ENCODE results near the gene CKMT1B. TPM values are rescaled to one million over a fixed set of nuclear protein-coding genes. Genes with fewer than 3 reads are reported as not detected.
"Not testable (repeated sequence)": the region's sequence is repeated elsewhere in the genome, so short reads cannot be mapped to it uniquely, and the experiment has no call there.

Gene CKMT1B
- total RNA-seq, 1 donor from 2014 or later, result not detected

DNA sequence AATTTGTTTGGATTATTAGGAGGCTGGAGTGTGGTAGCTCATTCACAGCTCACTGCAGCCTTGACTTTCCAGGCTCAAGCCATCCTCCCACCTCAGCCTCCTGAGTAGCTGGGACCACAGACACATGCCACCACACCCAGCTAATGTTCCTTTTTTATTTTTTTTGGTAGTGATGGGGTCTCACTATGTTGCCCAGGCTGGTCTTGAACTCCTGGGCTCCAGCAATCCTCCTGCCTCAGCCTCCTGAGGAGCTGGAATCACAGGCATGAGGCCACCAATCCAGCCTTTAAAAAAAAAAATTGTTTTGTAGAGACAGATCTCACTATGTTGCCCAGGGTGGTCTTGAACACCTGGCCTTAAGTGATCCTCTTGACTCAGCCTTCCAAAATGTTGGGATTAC, 33.1 kb downstream of the CKMT1B start:
- not testable (repeated sequence) for DNase-seq (ENCODE audit: low read depth)

DNA sequence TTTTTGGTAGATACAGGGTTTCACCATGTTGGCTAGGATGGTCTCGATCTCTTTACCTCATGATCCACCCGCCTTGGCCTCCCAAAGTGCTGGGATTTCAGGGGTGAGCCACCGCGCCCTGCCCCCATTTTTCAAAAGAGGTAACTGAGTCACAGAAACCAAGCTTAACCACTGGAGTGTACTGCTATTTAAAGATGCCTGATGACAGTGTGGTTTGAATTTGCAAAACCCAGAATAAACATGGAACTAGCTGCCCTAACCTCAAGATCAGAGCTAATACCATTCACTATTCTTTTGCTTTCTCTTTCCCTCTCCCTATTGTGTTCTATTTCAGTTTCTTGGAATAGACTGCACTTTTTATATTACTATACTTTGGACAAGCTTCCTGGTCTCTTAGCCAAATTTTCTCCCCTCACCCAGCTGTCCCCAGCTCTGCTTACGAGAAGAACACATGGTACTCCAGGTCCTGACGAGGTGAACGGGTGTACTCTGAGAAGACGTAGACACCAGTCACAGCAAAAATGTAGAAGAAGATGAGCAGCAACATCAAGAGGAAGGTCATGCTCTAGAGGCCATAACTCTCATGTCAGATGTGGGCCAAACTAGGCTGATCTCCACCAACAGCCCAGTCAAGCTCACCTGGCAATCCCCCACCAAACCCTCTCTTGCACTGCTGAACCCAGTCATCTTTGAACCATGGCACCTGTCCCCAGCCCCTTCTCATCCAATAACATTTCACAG, 44.8 kb downstream of the CKMT1B start:
- peak; percentile 44 for DNase-seq (ENCODE audit: low read depth)

Other genes with a start within 250 kb of the CKMT1B start
- gene ZSCAN29, start 223.0 kb upstream of the CKMT1B start, total RNA-seq, result 22.7 and 26.2 TPM in 2 replicates
- 8.2 and 11.7 TPM in 2 replicates for gene TUBGCP4, start 222.9 kb upstream of the CKMT1B start, total RNA-seq
- gene TP53BP1, start 100.9 kb upstream of the CKMT1B start, total RNA-seq, result 74.8 and 86.4 TPM in 2 replicates
- gene MAP1A, start 76.4 kb upstream of the CKMT1B start, total RNA-seq, result 332 and 364 TPM in 2 replicates
- gene PPIP5K1, start 3.8 kb upstream of the CKMT1B start, total RNA-seq, result 9.9 and 10.5 TPM in 2 replicates
- 0.08 TPM in 1 of 2 replicates, not detected in the other for gene STRC, start 24.8 kb downstream of the CKMT1B start, total RNA-seq
- 0.16 and 0.62 TPM in 2 replicates for gene CATSPER2, start 54.8 kb downstream of the CKMT1B start, total RNA-seq
- gene CKMT1A, start 99.8 kb downstream of the CKMT1B start, total RNA-seq, result not detected in 2 replicates
- 126 and 204 TPM in 2 replicates for gene PDIA3, start 152.4 kb downstream of the CKMT1B start, total RNA-seq
- 2.2 and 2.7 TPM in 2 replicates for gene ELL3, start 182.9 kb downstream of the CKMT1B start, total RNA-seq
- 973 and 1,357 TPM in 2 replicates for gene SERF2, start 198.3 kb downstream of the CKMT1B start, total RNA-seq
- 0.10 TPM in 1 of 2 replicates, not detected in the other for gene SERINC4, start 206.2 kb downstream of the CKMT1B start, total RNA-seq
- gene HYPK, start 206.6 kb downstream of the CKMT1B start, total RNA-seq, result 16.3 and 16.8 TPM in 2 replicates
- 26.4 and 31.2 TPM in 2 replicates for gene MFAP1, start 230.7 kb downstream of the CKMT1B start, total RNA-seq
- 1.7 and 4.1 TPM in 2 replicates for gene WDR76, start 233.0 kb downstream of the CKMT1B start, total RNA-seq

Data from myocyte (in vitro differentiated cells).